Suprapubic skin (tissue), 4 donors: ENCODE results near the gene C19orf12.

ENCODE experiments used
- EP300 ChIP-seq: sonication (generic); formaldehyde crosslinking; IDR thresholded peaks from one replicate; pipeline ENCODE4 v1.6.1; 2017; ENCODE audit warnings: antibody characterized with exemption
- POLR2A ChIP-seq, 2 donors: fragments of 450-650 bp; IDR thresholded peaks; one replicate each; pipeline ENCODE4 v1.6.1; 2017; ENCODE audit warnings: antibody characterized with exemption in 2 of 2, mild to moderate bottlenecking in 2 of 2, moderate library complexity in 2 of 2
- POLR2AphosphoS5 ChIP-seq, 3 donors: sonication (generic); formaldehyde crosslinking; IDR thresholded peaks; one replicate each; pipeline ENCODE4 v1.6.1; 2017; ENCODE audit warnings: antibody characterized with exemption in 3 of 3
- TF ChIP-seq, protein P1 (sequence below), 2 donors: fragments of 200-600 bp in 1 of 2; fragments of 450-650 bp in 1 of 2; sonication (generic) in 1 of 2; IDR thresholded peaks; one replicate each; pipeline ENCODE4 v1.5.1; 2016 to 2019; ENCODE audit warnings: antibody characterized with exemption in 2 of 2, mild to moderate bottlenecking in 1 of 2, moderate library complexity in 1 of 2

- TF ChIP-seq, protein P1, sequence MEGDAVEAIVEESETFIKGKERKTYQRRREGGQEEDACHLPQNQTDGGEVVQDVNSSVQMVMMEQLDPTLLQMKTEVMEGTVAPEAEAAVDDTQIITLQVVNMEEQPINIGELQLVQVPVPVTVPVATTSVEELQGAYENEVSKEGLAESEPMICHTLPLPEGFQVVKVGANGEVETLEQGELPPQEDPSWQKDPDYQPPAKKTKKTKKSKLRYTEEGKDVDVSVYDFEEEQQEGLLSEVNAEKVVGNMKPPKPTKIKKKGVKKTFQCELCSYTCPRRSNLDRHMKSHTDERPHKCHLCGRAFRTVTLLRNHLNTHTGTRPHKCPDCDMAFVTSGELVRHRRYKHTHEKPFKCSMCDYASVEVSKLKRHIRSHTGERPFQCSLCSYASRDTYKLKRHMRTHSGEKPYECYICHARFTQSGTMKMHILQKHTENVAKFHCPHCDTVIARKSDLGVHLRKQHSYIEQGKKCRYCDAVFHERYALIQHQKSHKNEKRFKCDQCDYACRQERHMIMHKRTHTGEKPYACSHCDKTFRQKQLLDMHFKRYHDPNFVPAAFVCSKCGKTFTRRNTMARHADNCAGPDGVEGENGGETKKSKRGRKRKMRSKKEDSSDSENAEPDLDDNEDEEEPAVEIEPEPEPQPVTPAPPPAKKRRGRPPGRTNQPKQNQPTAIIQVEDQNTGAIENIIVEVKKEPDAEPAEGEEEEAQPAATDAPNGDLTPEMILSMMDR (IDR thresholded peaks at IDR 0.05): no peak
- TF ChIP-seq POLR2AphosphoS5 (IDR thresholded peaks at IDR 0.05) (no peak), EP300 (no peak), POLR2A (IDR thresholded peaks at IDR 0.05) (no peak)
These were observed 42.6 kb downstream of the C19orf12 start for GRCh38 chr19:29672319-29672932.
